ENCODE measurements around the gene IFT57. TPM values are rescaled to one million over a fixed set of nuclear protein-coding genes. Genes with fewer than 3 reads are reported as not detected.

IFT57 gene
- total RNA-seq, 1 donor from 2014 or later, result 22.0 TPM

DNA sequence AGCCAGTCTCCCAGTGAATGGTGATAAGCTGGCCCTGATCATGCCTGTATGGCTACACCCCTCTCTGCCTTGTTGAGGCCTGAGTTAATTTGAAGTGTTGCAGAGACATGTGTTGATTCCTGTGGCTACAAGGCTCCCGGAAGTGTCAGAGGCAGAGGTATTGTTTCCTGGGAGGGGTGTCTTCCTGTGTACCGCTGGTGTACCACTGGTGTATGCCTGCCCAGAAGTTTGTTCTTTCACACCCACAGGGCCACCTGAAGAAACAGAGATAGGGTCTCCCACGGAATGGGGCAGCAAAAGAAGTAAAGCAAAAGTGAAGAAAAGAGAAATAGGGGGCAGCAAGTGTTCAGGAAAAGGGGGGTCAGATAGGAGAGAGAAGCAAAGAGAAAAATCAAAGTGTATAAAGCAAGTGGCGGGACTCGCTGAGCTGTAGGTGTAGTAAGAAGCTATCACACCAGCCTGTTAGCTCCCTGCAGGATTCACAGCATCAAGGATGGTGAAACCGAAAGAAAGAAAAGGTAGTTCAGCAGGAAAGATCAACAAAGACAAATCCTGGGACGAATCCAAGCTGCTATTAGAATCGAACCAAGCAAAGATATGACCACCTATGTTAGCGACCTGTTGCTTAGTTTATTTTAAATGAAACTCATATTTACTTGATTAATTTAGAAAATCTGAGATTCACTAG is 94.8 kb downstream of the IFT57 start:
- Mint-ChIP-seq H3K27me3 (ENCODE audit: low read depth) (no peaks in the 10 kb centered on the region), H3K27ac (peak overlapping the region; percentile 94), H3K9me3 (peaks cover 11% of the 10 kb centered on the region), H3K4me3 (ENCODE audit: low read depth) (peak overlapping the region; percentile 91), H3K36me3 (ENCODE audit: low read depth) (peaks cover 64% of the 10 kb centered on the region), H3K4me1 (ENCODE audit: low read depth) (peaks cover 75% of the 10 kb centered on the region)
- intact Hi-C loops (cut with micrococcal nuclease), result loop anchor here (5.0 kb wide), 1 partner anchor 460 kb away; the partner anchor contains the start of genes CIP2A and DZIP3
- DNase-seq (ENCODE audit: low spot score), result peak; percentile 63

DNA sequence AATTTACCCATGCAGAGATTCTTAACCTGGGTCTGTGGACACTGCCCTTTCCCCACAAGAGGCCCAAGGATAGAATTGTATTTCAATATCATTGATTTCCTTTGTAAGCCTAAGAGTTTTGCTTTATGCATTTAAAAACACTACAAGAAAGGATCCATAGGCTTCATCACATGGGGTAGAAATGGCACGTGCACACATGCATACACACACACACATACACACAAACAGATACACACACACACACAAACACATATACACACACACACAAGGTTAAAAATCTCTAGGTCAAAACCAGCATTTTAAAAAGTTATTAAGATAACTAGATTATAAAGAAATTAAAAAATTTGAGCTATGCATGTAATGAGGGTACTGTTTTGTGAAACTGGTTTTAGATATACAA is 95.9 kb downstream of the IFT57 start:
- Mint-ChIP-seq H3K9me3 (peaks cover 11% of the 10 kb centered on the region), H3K4me3 (ENCODE audit: low read depth) (peak overlapping the region; percentile 96), H3K27ac (peak overlapping the region; percentile 99), H3K36me3 (ENCODE audit: low read depth) (peaks cover 53% of the 10 kb centered on the region), H3K4me1 (ENCODE audit: low read depth) (peaks cover 70% of the 10 kb centered on the region), H3K27me3 (ENCODE audit: low read depth) (no peaks in the 10 kb centered on the region)
- no peak for DNase-seq (ENCODE audit: low spot score)
- intact Hi-C loops (cut with micrococcal nuclease), result loop anchor here (1.0 to 5.0 kb wide), 2 partner anchors 8 to 461 kb away; partner anchors contain the start of genes CIP2A and DZIP3

DNA sequence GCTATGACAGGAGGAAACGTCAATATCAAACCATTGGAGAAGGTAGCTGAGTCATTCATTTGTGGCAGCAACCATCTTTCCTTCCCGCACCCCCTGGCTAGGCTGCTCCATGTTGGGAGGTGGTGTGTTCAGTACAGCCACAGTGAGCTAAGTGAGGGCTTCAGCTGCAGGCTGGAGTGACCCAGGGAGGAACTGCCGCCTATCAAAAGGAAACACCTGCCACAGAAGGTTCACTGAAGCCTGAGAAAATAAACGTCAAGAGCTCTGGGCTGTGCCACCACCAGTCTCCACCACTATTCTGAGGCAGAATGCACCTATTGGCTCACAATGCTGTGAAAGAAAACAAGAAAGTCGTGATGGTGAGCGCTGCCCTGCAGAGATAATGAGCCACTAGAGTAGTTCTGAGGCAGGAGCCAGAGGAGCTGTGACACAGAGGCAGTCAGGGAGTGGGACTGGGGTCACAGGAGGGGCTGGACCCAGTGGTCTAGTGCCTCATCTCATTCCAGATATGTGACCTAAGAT is 96.6 kb downstream of the IFT57 start:
- peaks cover 68% of the 10 kb centered on the region for H3K4me1 Mint-ChIP-seq (ENCODE audit: low read depth)
- no peaks in the 10 kb centered on the region for H3K27me3 Mint-ChIP-seq (ENCODE audit: low read depth)
- H3K4me3 Mint-ChIP-seq (ENCODE audit: low read depth), result peak overlapping the region; percentile 96
- H3K9me3 Mint-ChIP-seq, result peaks cover 11% of the 10 kb centered on the region
- peak; percentile 54 for DNase-seq (ENCODE audit: low spot score)
- peak overlapping the region; percentile 99 for H3K27ac Mint-ChIP-seq
- intact Hi-C loops (cut with micrococcal nuclease), result loop anchor here (1.0 to 5.0 kb wide), 6 partner anchors 7 to 462 kb away; partner anchors contain the start of genes CIP2A, DZIP3 and IFT57
- peaks cover 46% of the 10 kb centered on the region for H3K36me3 Mint-ChIP-seq (ENCODE audit: low read depth)

DNA sequence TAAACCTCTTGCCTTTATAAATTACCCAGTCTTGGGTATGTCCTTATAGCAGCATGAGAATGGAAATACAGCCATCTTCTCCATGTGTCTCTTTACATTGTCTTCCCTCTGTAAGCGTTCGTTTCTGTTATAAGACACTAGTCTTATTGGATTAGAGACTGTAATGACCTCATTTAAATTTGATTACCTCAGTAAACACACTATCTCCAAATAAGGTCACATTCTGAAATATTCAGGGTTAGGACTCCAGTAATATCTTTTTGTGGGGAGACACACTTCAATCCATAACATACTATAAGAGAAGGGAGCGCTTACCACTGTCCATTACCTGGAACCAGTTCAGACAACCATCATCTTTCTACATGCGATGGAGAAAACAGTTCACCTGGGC is 97.1 kb downstream of the IFT57 start:
- DNase-seq (ENCODE audit: low spot score), result no peak
- H3K27me3 Mint-ChIP-seq (ENCODE audit: low read depth), result no peaks in the 10 kb centered on the region
- H3K27ac Mint-ChIP-seq, result peak overlapping the region; percentile 99
- H3K4me1 Mint-ChIP-seq (ENCODE audit: low read depth), result peaks cover 64% of the 10 kb centered on the region
- H3K4me3 Mint-ChIP-seq (ENCODE audit: low read depth), result peak overlapping the region; percentile 96
- intact Hi-C loops (cut with micrococcal nuclease), result loop anchor here (1.0 to 5.0 kb wide), 5 partner anchors 9 to 462 kb away; partner anchors contain the start of genes CIP2A, DZIP3 and IFT57
- peaks cover 11% of the 10 kb centered on the region for H3K9me3 Mint-ChIP-seq
- H3K36me3 Mint-ChIP-seq (ENCODE audit: low read depth), result peaks cover 42% of the 10 kb centered on the region

DNA sequence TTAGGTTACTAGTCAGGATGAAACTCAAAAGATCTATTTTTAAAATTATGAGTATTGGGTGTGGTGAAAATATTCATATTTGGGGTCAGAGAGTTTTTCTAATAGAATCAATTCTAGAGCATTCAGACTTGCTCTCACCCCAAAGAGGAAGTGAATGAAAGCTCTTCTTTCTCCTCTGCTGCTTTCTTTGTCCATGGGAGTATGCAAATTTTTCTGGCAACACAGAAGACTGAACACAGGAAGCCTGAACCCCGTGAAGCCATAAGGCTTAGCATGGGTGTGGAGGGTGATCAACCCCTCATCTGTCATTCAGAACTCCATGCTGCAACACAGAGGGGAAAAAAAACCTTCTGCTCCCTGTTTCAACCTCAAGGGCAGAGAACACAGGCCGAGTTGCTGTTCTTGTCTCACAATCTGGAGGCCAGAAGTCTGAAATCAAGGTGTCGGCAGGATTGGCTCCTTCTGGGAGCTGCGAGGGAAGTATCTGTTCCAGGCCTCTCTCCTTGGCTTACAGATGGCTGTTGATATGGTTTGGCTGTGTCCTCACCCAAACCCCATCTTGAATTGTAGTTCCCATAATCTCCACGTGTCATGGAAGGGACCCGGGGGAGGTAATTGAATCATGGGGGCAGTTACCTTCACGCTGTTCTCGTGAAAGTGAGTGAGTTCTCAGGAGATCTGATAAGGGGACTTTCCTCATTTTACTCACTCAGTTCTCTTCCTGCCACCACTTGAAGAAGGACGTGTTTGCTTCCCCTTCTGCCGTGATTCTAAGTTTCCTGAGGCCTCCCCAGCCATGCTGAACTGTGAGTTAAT is 97.7 kb downstream of the IFT57 start:
- intact Hi-C loops (cut with micrococcal nuclease), result loop anchor here (1.0 to 5.0 kb wide), 8 partner anchors 10 to 463 kb away; partner anchors contain the start of genes CIP2A, DZIP3 and IFT57
- H3K36me3 Mint-ChIP-seq (ENCODE audit: low read depth), result peaks cover 38% of the 10 kb centered on the region
- H3K4me3 Mint-ChIP-seq (ENCODE audit: low read depth), result peak overlapping the region; percentile 96
- H3K27ac Mint-ChIP-seq, result peak overlapping the region; percentile 99
- DNase-seq (ENCODE audit: low spot score), result peak; percentile 68
- peaks cover 66% of the 10 kb centered on the region for H3K4me1 Mint-ChIP-seq (ENCODE audit: low read depth)
- no peaks in the 10 kb centered on the region for H3K27me3 Mint-ChIP-seq (ENCODE audit: low read depth)
- peaks cover 15% of the 10 kb centered on the region for H3K9me3 Mint-ChIP-seq

DNA sequence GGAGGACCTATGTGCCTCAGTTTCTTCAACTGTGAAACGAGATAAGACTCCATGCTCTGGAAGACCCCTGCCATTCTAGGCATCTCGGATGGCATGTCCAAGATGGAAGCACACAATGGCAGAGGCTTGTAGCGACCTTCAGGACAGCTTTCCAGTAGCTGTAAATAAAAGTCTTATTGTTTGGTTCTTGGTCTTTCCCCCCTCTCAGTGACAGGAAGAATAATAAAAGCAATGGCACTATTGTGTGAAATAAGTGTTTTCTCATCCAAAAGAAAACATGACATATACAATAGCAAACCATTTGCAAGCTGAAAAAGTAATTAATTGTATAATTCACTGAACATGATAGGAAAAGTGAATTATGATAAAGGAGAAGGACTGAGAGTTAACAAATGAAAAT is 98.9 kb downstream of the IFT57 start:
- Mint-ChIP-seq H3K27ac (peak overlapping the region; percentile 99), H3K36me3 (ENCODE audit: low read depth) (peaks cover 26% of the 10 kb centered on the region), H3K27me3 (ENCODE audit: low read depth) (no peaks in the 10 kb centered on the region), H3K4me1 (ENCODE audit: low read depth) (peaks cover 66% of the 10 kb centered on the region), H3K4me3 (ENCODE audit: low read depth) (no peak overlapping the region), H3K9me3 (peaks cover 17% of the 10 kb centered on the region)
- DNase-seq (ENCODE audit: low spot score), result no peak
- intact Hi-C loops (cut with micrococcal nuclease), result no loop called here

DNA sequence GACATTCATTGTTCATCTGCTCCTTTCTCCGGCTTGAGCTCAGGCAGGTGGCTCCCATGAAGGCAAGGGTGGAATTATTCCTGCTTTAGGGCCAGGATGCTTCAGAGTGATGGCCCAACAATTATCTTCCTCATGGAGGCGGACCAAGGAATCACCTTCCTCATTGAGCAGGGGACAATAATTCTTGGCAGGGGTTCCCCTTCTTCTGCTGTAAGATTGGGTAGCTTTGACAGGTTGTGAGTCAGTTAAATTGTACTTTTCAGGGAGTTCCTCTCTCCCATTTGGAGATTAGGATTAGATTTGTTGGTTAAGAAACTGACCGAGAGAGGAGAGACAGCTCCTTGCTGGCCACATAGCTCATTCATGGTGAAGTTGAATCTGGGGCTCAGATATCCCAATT is 99.9 kb downstream of the IFT57 start:
- intact Hi-C loops (cut with micrococcal nuclease), result no loop called here
- H3K4me3 Mint-ChIP-seq (ENCODE audit: low read depth), result no peak overlapping the region
- no peak for DNase-seq (ENCODE audit: low spot score)
- peaks cover 18% of the 10 kb centered on the region for H3K36me3 Mint-ChIP-seq (ENCODE audit: low read depth)
- H3K4me1 Mint-ChIP-seq (ENCODE audit: low read depth), result peaks cover 69% of the 10 kb centered on the region
- no peaks in the 10 kb centered on the region for H3K27me3 Mint-ChIP-seq (ENCODE audit: low read depth)
- H3K9me3 Mint-ChIP-seq, result peaks cover 11% of the 10 kb centered on the region
- no peak overlapping the region for H3K27ac Mint-ChIP-seq

DNA sequence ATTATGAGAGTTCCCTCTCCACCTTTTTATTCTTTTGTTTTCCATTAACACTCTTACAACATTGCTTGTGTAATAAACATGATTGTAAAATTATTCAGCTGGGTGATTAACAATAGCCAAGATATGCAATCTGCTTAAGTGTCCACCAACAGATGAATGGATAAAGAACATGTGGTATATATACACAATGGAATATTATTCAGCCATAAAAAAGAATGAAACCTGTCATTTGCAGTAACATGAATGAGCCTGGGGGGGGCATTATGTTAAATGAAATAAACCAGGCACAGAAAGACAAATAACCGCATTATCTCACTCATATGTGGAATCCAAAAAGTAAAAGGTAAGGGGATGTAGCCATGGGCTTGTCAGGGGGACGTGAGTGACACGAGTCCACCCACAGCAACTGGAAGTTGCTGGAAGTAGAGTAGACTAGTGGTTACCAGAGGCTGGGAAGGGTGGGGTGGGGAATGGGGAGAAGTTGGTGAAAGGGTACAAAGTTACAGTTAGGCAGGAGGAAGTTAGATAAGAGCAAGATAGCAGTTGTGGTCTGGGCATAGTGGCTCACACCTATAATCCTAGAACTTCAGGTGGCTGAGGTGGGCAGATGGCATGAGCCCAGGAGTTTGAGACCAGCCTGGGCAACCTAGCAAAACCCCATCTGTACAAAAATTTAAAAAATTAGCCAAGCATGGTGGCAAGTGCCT is 102.7 kb downstream of the IFT57 start:
- Mint-ChIP-seq H3K9me3 (peaks cover 10% of the 10 kb centered on the region), H3K27ac (no peak overlapping the region), H3K4me3 (ENCODE audit: low read depth) (no peak overlapping the region), H3K27me3 (ENCODE audit: low read depth) (no peaks in the 10 kb centered on the region), H3K36me3 (ENCODE audit: low read depth) (no peaks in the 10 kb centered on the region), H3K4me1 (ENCODE audit: low read depth) (peaks cover 56% of the 10 kb centered on the region)
- no peak for DNase-seq (ENCODE audit: low spot score)
- intact Hi-C loops (cut with micrococcal nuclease), result no loop called here

DNA sequence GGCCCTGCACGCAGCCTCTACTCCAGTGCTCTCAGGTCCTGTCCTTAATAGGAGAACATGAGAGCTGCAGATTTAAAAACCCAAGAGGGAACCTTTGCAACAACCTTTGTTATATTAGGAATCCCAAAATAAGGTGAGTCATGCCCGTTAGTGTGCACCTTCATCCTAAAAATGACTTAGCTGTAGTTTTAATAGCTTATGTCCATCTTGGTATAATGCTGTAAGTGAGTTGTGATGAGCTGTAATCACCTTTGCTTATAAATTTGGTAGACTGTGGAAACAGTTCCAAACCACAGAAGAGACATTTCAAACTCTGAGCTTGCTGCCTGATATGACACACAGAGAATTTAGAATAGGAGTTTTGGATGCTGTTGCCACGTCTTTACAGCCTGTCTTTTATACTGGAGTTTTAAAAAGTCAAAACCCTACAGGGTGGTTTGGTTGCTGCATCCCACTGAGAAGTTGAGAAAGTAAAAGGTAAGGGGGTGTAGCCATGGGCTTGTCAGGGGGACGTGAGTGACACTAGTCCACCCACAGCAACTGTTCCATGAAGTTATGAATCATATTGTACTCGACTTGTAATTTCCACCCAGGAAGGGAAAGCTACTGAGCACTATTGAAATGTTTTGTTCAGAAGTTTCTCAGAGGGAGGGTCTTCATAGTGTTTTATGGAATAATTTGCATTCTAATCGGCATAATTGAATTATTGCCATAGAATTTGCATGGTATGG is 104.0 kb downstream of the IFT57 start:
- Mint-ChIP-seq H3K27ac (peak overlapping the region; percentile 76), H3K27me3 (ENCODE audit: low read depth) (peaks cover under 1% of the 10 kb centered on the region), H3K36me3 (ENCODE audit: low read depth) (no peaks in the 10 kb centered on the region), H3K9me3 (peaks cover 10% of the 10 kb centered on the region), H3K4me3 (ENCODE audit: low read depth) (no peak overlapping the region), H3K4me1 (ENCODE audit: low read depth) (peaks cover 44% of the 10 kb centered on the region)
- intact Hi-C loops (cut with micrococcal nuclease), result loop anchor here (1.0 kb wide), 3 partner anchors 8 to 30 kb away; no protein-coding TSS in a partner anchor
- no peak for DNase-seq (ENCODE audit: low spot score)

DNA sequence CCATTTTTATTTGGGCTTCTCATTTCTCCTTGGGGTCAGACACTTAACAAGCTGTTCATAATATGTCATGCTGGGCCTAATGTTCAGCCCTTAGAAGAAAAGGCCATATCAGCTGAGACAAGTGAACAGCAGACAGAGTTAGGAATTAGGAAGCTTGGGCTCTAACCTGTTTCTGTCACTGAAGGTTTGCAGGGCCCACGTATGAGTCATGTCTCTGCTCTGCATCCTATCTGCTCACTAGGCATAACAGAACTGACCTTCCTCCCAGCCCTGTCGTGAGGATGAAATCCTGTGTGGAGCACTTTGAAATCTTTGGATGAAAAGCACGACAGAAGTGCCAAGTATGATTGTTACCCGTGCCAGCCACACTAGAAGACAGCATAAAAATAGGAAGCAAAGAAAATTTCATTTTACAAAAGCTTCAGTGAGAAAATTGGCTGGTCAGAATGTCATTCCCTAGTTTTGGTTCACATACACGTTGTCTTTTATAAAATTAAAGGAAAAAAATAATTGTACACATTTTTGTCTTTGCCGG is 104.9 kb downstream of the IFT57 start:
- H3K27ac Mint-ChIP-seq, result peak overlapping the region; percentile 52
- peaks cover 39% of the 10 kb centered on the region for H3K4me1 Mint-ChIP-seq (ENCODE audit: low read depth)
- no peaks in the 10 kb centered on the region for H3K36me3 Mint-ChIP-seq (ENCODE audit: low read depth)
- DNase-seq (ENCODE audit: low spot score), result no peak
- H3K9me3 Mint-ChIP-seq, result peaks cover 10% of the 10 kb centered on the region
- intact Hi-C loops (cut with micrococcal nuclease), result no loop called here
- peaks cover 2% of the 10 kb centered on the region for H3K27me3 Mint-ChIP-seq (ENCODE audit: low read depth)
- no peak overlapping the region for H3K4me3 Mint-ChIP-seq (ENCODE audit: low read depth)

DNA sequence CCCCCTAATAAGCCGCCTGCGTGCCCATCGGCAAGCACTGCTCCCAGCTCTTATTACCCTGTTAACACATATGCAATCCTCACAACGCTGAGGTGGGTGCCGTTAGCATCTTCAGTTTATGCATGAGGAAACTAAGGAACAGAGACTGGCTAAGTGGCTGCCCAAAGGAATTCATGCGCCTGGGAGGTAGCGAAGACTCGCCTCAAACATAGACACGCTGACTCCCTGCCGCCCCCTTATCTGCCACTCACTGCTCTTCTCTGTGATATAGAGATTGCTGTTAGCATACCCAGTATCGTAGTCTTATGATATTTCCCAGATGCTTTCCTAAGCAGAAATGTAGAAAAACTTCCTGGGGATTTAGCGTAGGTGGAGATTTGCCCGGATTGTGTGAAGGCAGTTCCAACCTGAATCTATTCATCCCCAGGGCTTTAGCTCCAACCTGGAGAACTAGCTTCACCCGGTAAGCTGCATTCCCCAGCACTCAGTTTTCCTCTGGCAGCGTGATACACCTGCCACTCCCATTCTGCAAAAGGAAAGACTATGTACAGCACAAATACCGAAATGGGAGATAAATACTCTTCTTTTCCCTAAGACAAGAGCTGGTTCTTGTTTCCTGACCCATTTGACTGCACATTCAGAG is 107.7 kb downstream of the IFT57 start:
- peaks cover 24% of the 10 kb centered on the region for H3K4me1 Mint-ChIP-seq (ENCODE audit: low read depth)
- peaks cover 5% of the 10 kb centered on the region for H3K27me3 Mint-ChIP-seq (ENCODE audit: low read depth)
- no peaks in the 10 kb centered on the region for H3K36me3 Mint-ChIP-seq (ENCODE audit: low read depth)
- H3K4me3 Mint-ChIP-seq (ENCODE audit: low read depth), result no peak overlapping the region
- H3K27ac Mint-ChIP-seq, result no peak overlapping the region
- H3K9me3 Mint-ChIP-seq, result peaks cover 6% of the 10 kb centered on the region
- no peak for DNase-seq (ENCODE audit: low spot score)
- intact Hi-C loops (cut with micrococcal nuclease), result no loop called here

Data from activated T-helper 2 cell treated with anti-CD3 and anti-CD28 coated beads, Interferon-gamma antibody, Interleukin-2, Interleukin-4, amounts not matched to agents 10 μg/mL and 5 μg/mL and 100 μg/mL, durations not matched to agents 14 hours and 24 hours and 36 hours (primary cell).